Measurements from ENCODE around the gene BRMS1.
A peak's percentile ranks its signal among the peaks of the same experiment; 100 is the strongest.

Gene BRMS1

GRCh38 chr11:66287889-66288670 is 56.8 kb downstream of the BRMS1 start:
- Histone ChIP-seq H3K36me3 (peaks cover 22% of the 10 kb centered on the region; the same call in 1 of the 2 replicates), H3K4me1 (peaks cover 6% of the 10 kb centered on the region), H3K27me3 (no peaks in the 10 kb centered on the region), H3K9me3 (no peaks in the 10 kb centered on the region), H3K4me3 (ENCODE audit: low read depth, low read length) (peak overlapping the region; percentile 93)
- no peak for TF ChIP-seq CTCF (IDR thresholded peaks at IDR 0.05; ENCODE audit: low read depth, low read length)
- no peak for DNase-seq
